Colonic mucosa (tissue), 4 donors: ENCODE data around the gene ABCC5. TPM values are rescaled to one million over a fixed set of nuclear protein-coding genes. Genes with fewer than 3 reads are reported as not detected.

Source experiments
- DNase-seq: peaks from one replicate; pipeline ENCODE4 v3.0.0-alpha.2; 2020
- H3K27ac ChIP-seq: fragments of 200-600 bp; one replicate; pipeline ENCODE4 v1.8.0; 2021
- H3K27me3 ChIP-seq: fragments of 200-600 bp; one replicate; pipeline ENCODE4 v1.8.0; 2021
- H3K36me3 ChIP-seq: fragments of 200-600 bp; one replicate; pipeline ENCODE4 v1.8.0; 2021
- H3K4me1 ChIP-seq: fragments of 200-600 bp; one replicate; pipeline ENCODE4 v1.8.0; 2021; ENCODE audit warnings: mild to moderate bottlenecking
- H3K4me3 ChIP-seq: fragments of 200-600 bp; one replicate; pipeline ENCODE4 v1.8.0; 2021
- H3K9ac ChIP-seq, 2 donors: one replicate each; pipeline ENCODE4 v1.7.0; 2013; ENCODE audit warnings: control low read depth in 2 of 2, low read depth in 2 of 2, low read length in 2 of 2
- H3K9me3 ChIP-seq: fragments of 200-600 bp; one replicate; pipeline ENCODE4 v1.8.0; 2021
- intact Hi-C: fragments of 100-400 bp; cut with DNase I; formaldehyde crosslinking; loops from one replicate; pipeline ENCODE4 v1.14.1; 2022
- total RNA-seq, 2 donors: library from RNA; stranded (reverse); fragmentation: NEBNext Ultra II Directional in 1 of 2; extraction: Animal tissue kit (Norgen Biotek cat#: 25700) in 1 of 2; gene quantifications; one replicate each; pipeline ENCODE4 v1.2.1, GENCODE V29; 2021
- TF ChIP-seq, protein P1 (sequence below): fragments of 200-600 bp; IDR thresholded peaks from one replicate; pipeline ENCODE4 v1.8.0; 2022; ENCODE audit warnings: antibody characterized with exemption, mild to moderate bottlenecking
- donor health status: healthy.
- donor health status: DM: no; HTN: no; CAD: no.
- donor health status: DM: no; HTN: no; CAD: no.

The ABCC5 gene
- total RNA-seq, 2 donors from 2014 or later: 15.1 to 16.6 TPM

DNA sequence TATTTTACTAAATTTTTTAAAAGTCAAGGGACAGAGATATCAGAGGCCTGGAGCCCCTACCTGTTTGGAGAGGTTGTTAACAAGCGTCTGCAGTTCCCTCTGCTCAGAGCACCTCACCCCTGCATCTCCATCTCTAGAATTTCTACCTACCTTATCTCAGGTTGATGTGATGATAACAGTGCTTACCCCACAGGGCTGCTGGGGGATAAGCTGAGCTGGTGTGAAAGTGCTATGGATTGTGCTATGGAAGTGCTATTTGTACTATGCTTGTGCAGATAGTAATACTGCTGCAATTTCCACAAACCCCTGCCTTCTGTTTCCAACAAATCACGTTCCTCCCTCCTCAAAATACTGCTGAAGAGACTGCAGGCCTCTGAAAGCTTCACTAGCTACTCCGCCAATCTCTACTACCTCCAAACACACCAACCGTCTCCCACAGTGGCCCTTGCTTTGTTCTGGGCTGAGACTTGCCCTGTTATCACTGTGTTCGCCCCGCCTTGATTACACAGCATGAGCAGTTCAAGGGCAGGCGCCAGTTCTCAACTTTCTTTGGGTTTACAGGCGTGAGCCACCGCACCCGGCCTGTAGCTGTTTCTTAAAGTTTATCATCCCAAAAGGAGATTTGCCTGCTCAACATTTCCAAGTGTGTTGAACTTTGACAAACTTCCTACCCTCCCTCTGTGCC lies 104.6 kb downstream of the ABCC5 start:
- intact Hi-C loops: no loop called here
- TF ChIP-seq, protein P1, sequence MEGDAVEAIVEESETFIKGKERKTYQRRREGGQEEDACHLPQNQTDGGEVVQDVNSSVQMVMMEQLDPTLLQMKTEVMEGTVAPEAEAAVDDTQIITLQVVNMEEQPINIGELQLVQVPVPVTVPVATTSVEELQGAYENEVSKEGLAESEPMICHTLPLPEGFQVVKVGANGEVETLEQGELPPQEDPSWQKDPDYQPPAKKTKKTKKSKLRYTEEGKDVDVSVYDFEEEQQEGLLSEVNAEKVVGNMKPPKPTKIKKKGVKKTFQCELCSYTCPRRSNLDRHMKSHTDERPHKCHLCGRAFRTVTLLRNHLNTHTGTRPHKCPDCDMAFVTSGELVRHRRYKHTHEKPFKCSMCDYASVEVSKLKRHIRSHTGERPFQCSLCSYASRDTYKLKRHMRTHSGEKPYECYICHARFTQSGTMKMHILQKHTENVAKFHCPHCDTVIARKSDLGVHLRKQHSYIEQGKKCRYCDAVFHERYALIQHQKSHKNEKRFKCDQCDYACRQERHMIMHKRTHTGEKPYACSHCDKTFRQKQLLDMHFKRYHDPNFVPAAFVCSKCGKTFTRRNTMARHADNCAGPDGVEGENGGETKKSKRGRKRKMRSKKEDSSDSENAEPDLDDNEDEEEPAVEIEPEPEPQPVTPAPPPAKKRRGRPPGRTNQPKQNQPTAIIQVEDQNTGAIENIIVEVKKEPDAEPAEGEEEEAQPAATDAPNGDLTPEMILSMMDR: no peak
- peak; percentile 59 for DNase-seq
- Histone ChIP-seq H3K4me1 (no peaks in the 10 kb centered on the region), H3K4me3 (no peak overlapping the region), H3K36me3 (no peaks in the 10 kb centered on the region), H3K27me3 (no peaks in the 10 kb centered on the region), H3K9ac (no peak overlapping the region), H3K9me3 (no peaks in the 10 kb centered on the region), H3K27ac (no peak overlapping the region)

DNA sequence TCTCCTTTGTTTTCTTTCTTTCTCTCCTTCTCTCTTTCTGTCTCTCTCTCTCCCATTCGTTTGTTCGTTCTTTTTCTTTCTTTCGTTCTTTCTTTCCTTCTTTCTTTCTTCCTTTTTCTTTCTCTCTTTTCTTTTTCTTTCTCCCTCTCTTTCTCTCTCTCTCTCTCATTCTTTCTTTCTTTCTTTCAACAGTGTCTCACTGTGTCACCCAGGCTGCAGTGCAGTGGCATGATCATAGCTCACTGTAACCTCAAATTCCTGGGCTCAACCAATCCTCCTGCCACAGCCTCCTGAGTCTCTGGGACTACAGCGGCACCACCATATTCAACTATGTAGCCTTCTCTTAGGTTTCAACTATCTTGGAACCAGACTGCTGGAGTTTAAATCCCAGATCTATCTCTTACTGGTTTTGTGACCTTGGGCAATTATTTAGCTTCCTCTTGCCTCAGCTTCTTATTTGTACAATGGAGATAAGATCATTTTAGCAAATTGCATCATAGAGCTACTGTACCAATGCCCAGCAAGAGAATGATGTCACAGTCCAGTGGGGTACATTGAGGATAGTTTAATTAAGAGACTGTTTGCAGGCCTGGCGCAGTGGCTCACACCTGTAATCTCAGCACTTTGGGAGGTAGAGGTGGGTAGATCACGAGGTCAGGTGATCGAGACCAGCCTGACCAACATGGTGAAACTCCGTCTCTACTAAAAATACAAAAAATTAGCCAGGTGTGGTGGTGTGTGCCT lies 105.7 kb downstream of the ABCC5 start:
- no peaks in the 10 kb centered on the region for H3K9me3 ChIP-seq
- no peaks in the 10 kb centered on the region for H3K27me3 ChIP-seq
- intact Hi-C loops: no loop called here
- H3K4me1 ChIP-seq: no peaks in the 10 kb centered on the region
- TF ChIP-seq, protein P1: no peak
- DNase-seq: no peak
- no peaks in the 10 kb centered on the region for H3K36me3 ChIP-seq
- H3K4me3 ChIP-seq: no peak overlapping the region
- no peak overlapping the region for H3K27ac ChIP-seq
- no peak overlapping the region for H3K9ac ChIP-seq

DNA sequence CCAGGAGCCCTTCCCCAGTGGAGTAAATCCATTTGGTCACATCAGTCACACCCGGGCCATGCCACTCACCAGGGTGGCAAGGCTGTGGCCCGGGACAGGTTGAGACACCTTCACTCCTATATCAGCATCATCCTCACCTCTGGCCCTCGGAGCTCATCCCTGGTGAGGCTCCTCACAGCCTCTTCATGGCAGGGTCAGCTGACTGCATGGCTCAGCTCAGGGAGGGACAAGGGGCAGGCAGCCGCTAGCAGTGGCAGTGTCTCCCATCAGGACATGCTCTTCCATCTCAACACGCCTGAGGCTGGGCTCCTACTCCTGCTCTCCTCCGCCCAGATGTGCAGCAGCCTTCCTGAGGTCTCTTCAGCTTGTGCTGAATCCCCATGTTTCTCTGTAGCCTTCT lies 106.6 kb downstream of the ABCC5 start:
- TF ChIP-seq, protein P1: no peak
- no peak for DNase-seq
- Histone ChIP-seq H3K27ac (no peak overlapping the region), H3K36me3 (no peaks in the 10 kb centered on the region), H3K9ac (no peak overlapping the region), H3K27me3 (no peaks in the 10 kb centered on the region), H3K9me3 (no peaks in the 10 kb centered on the region), H3K4me1 (no peaks in the 10 kb centered on the region), H3K4me3 (no peak overlapping the region)
- intact Hi-C loops: no loop called here

DNA sequence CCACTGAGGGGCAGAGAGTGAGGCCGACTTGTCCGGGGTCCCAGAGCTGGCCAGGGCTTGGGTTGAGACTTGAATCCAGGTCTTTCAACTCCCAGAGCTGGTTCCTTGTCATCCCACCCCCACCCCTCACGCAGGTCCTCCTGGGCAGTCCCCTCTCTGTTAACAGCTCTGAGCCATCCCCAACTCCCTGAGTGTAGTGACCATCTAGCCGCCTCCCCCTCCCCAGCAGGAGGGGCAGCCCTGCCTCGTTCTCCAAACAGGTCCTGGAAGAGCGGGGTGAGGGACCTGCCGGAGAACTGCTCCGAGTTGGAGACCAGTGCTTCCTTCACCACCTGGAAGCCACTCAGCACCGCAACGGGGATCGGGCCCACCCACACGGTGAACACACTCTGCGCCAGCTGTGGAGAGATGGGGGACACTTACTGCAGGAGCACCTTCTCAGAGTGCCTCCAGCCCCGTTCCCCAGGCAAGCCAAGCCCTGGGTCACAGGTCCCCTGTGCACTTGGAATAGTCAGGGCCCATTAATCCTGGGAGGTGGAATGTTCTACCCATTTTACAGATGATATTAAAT lies 108.6 kb downstream of the ABCC5 start:
- Histone ChIP-seq H3K36me3 (no peaks in the 10 kb centered on the region), H3K4me1 (no peaks in the 10 kb centered on the region), H3K9me3 (no peaks in the 10 kb centered on the region), H3K27me3 (no peaks in the 10 kb centered on the region), H3K9ac (no peak overlapping the region), H3K4me3 (no peak overlapping the region), H3K27ac (no peak overlapping the region)
- DNase-seq: no peak
- intact Hi-C loops: no loop called here
- TF ChIP-seq, protein P1: no peak

DNA sequence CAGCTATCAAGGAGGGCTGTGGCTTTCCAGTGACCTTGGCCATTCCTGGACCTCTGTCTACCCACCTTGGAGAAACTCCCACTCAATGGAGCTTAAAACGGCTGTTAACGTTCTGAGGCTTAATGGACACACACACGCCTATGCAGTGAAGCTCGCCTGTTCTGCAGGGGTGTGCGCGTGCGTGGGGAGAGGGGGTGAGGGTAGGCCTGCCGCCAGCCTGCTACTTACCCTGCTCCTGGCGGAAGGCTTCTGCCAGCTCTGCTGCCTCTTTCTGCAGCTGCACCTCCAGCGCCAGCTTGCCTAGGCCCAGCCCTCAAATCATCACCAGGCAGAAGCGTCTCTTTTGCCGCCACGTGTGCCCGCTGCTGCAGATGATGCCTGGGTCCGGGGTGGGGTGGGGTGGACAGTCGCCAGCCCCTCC lies 109.8 kb downstream of the ABCC5 start:
- no peak for DNase-seq
- H3K4me1 ChIP-seq: no peaks in the 10 kb centered on the region
- H3K4me3 ChIP-seq: no peak overlapping the region
- no peaks in the 10 kb centered on the region for H3K9me3 ChIP-seq
- no peak overlapping the region for H3K9ac ChIP-seq
- intact Hi-C loops: no loop called here
- no peaks in the 10 kb centered on the region for H3K36me3 ChIP-seq
- no peaks in the 10 kb centered on the region for H3K27me3 ChIP-seq
- TF ChIP-seq, protein P1: no peak
- no peak overlapping the region for H3K27ac ChIP-seq
